ENCODE data around the gene FUT7. TPM values are rescaled to one million over a fixed set of nuclear protein-coding genes. Genes with fewer than 3 reads are reported as not detected.
"Not testable (repeated sequence)": the region's sequence is repeated elsewhere in the genome, so short reads cannot be mapped to it uniquely, and the experiment has no call there.

Gene FUT7
- polyA plus RNA-seq, 3 donors, result 0.07 to 0.15 (median 0.12) TPM

- no peak for DNase-seq (ENCODE audit: extremely low read depth in 1 of 11, low read depth in 9 of 11, low spot score in 4 of 11)
Measured at GRCh38 chr9:137012694-137013570, 19.0 kb downstream of the FUT7 start.

GRCh38 chr9:137011907-137012675, 19.8 kb downstream of the FUT7 start:
- DNase-seq (ENCODE audit: extremely low read depth in 1 of 11, low read depth in 9 of 11, low spot score in 4 of 11), result no peak

- no peak for DNase-seq (ENCODE audit: extremely low read depth in 1 of 11, low read depth in 9 of 11, low spot score in 4 of 11)
Measured at GRCh38 chr9:137011156-137011555, 20.7 kb downstream of the FUT7 start.

- no peak for DNase-seq (ENCODE audit: extremely low read depth in 1 of 11, low read depth in 9 of 11, low spot score in 4 of 11)
Measured at GRCh38 chr9:137009938-137010732, 21.8 kb downstream of the FUT7 start.

GRCh38 chr9:137009217-137009616, 22.7 kb downstream of the FUT7 start:
- DNase-seq (ENCODE audit: extremely low read depth in 1 of 11, low read depth in 9 of 11, low spot score in 4 of 11), result no peak

- no peak for DNase-seq (ENCODE audit: extremely low read depth in 1 of 11, low read depth in 9 of 11, low spot score in 4 of 11)
Measured at GRCh38 chr9:137008312-137008711, 23.6 kb downstream of the FUT7 start.

- DNase-seq (ENCODE audit: extremely low read depth in 1 of 11, low read depth in 9 of 11, low spot score in 4 of 11), result no peak
Measured at GRCh38 chr9:137007816-137008270, 24.0 kb downstream of the FUT7 start.

- DNase-seq (ENCODE audit: extremely low read depth in 1 of 11, low read depth in 9 of 11, low spot score in 4 of 11), result no peak
Measured at GRCh38 chr9:137007108-137007815, 24.6 kb downstream of the FUT7 start.

- no peak for DNase-seq (ENCODE audit: extremely low read depth in 1 of 11, low read depth in 9 of 11, low spot score in 4 of 11)
Measured at GRCh38 chr9:137006116-137007003, 25.5 kb downstream of the FUT7 start.

- DNase-seq (ENCODE audit: extremely low read depth in 1 of 11, low read depth in 9 of 11, low spot score in 4 of 11), result not testable (repeated sequence)
Measured at GRCh38 chr9:137004285-137004684, 27.6 kb downstream of the FUT7 start.

- no peak for DNase-seq (ENCODE audit: extremely low read depth in 1 of 11, low read depth in 9 of 11, low spot score in 4 of 11)
Measured at GRCh38 chr9:137002646-137003041, 29.2 kb downstream of the FUT7 start.

- DNase-seq (ENCODE audit: extremely low read depth in 1 of 11, low read depth in 9 of 11, low spot score in 4 of 11), result no peak
Measured at GRCh38 chr9:137001857-137002645, 29.8 kb downstream of the FUT7 start.

- no peak for DNase-seq (ENCODE audit: extremely low read depth in 1 of 11, low read depth in 9 of 11, low spot score in 4 of 11)
Measured at GRCh38 chr9:137000177-137000930, 31.5 kb downstream of the FUT7 start.

- no peak for DNase-seq (ENCODE audit: extremely low read depth in 1 of 11, low read depth in 9 of 11, low spot score in 4 of 11)
Measured at GRCh38 chr9:136997830-136998234, 34.1 kb downstream of the FUT7 start.

- no peak for DNase-seq (ENCODE audit: extremely low read depth in 1 of 11, low read depth in 9 of 11, low spot score in 4 of 11)
Measured at GRCh38 chr9:136997371-136997770, 34.5 kb downstream of the FUT7 start.

Measured in renal cortex interstitium (tissue), 11 donors.